OCI-LY3 (cell line): Measurements from ENCODE around the gene ZC3H7B.

Source experiments
- EZH2phosphoT487 ChIP-seq: fragments of 200-600 bp; shearing (Covaris generic); IDR thresholded peaks from 2 replicates; pipeline ENCODE4 v1.6.1; 2018; ENCODE audit warnings: antibody characterized with exemption, mixed run types, low read depth
- TF ChIP-seq, protein P1 (sequence below): fragments of 200-600, 300-600 bp; sonication (generic); IDR thresholded peaks from 2 replicates; pipeline ENCODE4 v1.5.1; 2014; ENCODE audit warnings: antibody characterized with exemption, low read length, low read depth

DNA sequence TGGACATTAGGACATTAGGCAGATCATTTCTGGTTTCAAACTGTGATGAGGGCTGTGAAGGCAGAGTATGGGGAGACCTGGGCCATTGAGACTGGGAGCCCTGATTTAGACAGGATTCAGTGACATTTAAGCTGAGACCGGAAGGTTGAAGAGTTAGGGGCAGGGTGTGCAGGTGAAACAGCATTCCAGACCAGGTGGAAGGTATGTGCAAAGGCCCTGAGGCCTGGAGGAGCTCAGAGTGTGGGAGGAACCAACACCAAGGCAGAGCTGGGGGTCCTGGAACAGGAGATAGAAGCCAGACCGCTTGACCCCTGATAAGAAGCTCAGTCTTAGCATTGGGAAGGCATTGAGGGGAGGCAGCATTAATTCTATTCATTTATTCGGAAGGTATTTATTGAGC lies 32.5 kb downstream of the ZC3H7B start:
- TF ChIP-seq, protein P1, sequence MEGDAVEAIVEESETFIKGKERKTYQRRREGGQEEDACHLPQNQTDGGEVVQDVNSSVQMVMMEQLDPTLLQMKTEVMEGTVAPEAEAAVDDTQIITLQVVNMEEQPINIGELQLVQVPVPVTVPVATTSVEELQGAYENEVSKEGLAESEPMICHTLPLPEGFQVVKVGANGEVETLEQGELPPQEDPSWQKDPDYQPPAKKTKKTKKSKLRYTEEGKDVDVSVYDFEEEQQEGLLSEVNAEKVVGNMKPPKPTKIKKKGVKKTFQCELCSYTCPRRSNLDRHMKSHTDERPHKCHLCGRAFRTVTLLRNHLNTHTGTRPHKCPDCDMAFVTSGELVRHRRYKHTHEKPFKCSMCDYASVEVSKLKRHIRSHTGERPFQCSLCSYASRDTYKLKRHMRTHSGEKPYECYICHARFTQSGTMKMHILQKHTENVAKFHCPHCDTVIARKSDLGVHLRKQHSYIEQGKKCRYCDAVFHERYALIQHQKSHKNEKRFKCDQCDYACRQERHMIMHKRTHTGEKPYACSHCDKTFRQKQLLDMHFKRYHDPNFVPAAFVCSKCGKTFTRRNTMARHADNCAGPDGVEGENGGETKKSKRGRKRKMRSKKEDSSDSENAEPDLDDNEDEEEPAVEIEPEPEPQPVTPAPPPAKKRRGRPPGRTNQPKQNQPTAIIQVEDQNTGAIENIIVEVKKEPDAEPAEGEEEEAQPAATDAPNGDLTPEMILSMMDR, result no peak
- TF ChIP-seq EZH2phosphoT487, result no peak
